Panc1 (cell line): ENCODE measurements around the gene TTLL5.

Source experiments
- CTCF ChIP-seq: fragments of 450-650 bp; IDR thresholded peaks from 2 replicates; pipeline ENCODE4 v1.5.1; 2017; ENCODE audit warnings: mild to moderate bottlenecking
- POLR2AphosphoS5 ChIP-seq: IDR thresholded peaks from 2 replicates; pipeline ENCODE4 v1.6.1; 2012; ENCODE audit warnings: mild to moderate bottlenecking, low read depth, low read length, moderate library complexity
- SIN3A ChIP-seq: IDR thresholded peaks from 2 replicates; pipeline ENCODE4 v1.6.1; 2012; ENCODE audit warnings: low read depth, mild to moderate bottlenecking, low read length, moderate library complexity, borderline replicate concordance; ENCODE audit not compliant: insufficient read depth
- TCF7L2 ChIP-seq: IDR thresholded peaks from 2 replicates; pipeline ENCODE4 v1.6.1; 2011; ENCODE audit warnings: mild to moderate bottlenecking, low read depth, low read length, inconsistent platforms

GRCh38 chr14:75661499-75661814 is 411 bp downstream of the TTLL5 start:
- TF ChIP-seq SIN3A (no peak), CTCF (no peak), POLR2AphosphoS5 (no peak), TCF7L2 (no peak)
